LNCAP (cell line): Measurements from ENCODE around the gene TDRD3.

Source experiments
- TF ChIP-seq, protein P1 (sequence below): fragments of 450-650 bp; IDR thresholded peaks from 2 replicates; pipeline ENCODE4 v1.5.1; 2017; ENCODE audit warnings: mild to moderate bottlenecking

The TDRD3 gene

DNA sequence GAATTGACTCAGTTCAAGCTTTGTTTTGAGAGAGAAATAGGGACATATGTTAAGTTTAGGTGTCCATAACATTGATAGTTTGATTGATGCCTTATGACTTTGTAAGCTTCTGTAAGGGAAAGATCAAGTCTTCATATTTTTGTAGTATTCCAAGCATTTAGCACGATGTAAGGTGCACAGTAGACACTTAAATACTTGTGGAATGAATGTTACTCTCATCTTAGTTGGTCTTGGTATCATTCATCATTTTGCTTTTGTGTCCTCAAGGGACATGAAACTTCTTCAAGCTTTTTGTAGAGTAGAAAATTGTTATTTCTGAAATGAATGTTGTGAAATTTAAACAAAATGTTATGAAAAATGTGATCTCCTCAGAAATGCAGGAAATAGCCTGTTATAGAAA lies 10.1 kb downstream of the TDRD3 start:
- TF ChIP-seq, protein P1, sequence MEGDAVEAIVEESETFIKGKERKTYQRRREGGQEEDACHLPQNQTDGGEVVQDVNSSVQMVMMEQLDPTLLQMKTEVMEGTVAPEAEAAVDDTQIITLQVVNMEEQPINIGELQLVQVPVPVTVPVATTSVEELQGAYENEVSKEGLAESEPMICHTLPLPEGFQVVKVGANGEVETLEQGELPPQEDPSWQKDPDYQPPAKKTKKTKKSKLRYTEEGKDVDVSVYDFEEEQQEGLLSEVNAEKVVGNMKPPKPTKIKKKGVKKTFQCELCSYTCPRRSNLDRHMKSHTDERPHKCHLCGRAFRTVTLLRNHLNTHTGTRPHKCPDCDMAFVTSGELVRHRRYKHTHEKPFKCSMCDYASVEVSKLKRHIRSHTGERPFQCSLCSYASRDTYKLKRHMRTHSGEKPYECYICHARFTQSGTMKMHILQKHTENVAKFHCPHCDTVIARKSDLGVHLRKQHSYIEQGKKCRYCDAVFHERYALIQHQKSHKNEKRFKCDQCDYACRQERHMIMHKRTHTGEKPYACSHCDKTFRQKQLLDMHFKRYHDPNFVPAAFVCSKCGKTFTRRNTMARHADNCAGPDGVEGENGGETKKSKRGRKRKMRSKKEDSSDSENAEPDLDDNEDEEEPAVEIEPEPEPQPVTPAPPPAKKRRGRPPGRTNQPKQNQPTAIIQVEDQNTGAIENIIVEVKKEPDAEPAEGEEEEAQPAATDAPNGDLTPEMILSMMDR = no peak

DNA sequence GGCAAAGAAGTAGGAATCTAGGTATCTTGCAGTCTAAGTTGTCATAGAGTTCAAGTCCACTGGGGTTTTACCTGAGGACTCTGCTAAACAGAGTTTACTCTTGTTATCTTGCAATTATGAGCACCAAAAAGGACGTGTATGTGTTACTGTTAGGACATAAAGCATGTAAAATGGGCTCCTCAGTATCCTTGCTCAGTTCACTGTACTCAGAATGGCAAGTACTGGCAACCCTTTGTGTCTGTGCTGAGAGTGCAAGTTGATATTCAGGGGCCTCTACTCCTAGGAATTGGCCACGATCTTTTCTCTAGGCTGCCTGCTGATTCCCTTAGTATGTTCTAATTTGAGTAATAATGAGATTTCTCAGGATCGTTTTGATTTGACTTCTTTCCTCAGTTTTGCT lies 13.3 kb downstream of the TDRD3 start:
- TF ChIP-seq, protein P1 = no peak

DNA sequence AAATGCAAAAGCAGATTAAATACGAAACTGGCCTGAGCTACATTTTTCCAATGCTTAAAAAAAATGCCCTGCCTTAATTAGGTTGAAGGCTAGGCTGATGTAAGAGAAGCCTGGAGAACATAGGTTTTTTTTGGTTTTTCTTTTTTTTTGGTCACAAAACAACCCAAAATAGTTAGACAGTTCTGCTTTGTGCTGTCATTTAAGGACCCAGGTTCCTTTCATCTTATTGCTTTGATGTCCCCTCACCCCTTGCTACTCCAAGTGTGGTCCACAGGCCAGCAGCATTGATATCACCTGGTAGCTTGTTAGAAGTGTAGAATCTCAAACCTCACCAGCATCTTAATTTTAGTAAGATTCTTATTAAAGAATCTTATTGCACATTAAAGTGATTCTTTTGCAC lies 14.4 kb downstream of the TDRD3 start:
- TF ChIP-seq, protein P1 = no peak

DNA sequence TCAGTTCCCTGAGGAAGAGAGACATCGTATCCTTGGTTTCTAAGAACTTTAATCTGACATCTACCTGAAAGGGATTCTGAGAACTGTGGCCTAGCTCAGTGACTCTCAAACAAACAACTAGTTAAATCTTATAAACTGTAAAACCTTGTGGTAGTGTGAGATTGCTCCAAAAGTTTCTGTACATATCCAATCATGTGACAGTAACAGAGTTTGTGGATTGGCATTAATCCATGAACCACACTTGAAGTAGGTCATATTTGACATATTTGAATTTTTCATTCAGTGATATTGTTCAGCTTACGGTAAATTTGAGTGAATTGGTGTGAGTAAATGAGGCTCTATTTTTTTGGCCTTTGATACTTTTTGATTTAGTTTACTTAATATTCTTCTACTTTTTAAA lies 15.0 kb downstream of the TDRD3 start:
- TF ChIP-seq, protein P1 = no peak

DNA sequence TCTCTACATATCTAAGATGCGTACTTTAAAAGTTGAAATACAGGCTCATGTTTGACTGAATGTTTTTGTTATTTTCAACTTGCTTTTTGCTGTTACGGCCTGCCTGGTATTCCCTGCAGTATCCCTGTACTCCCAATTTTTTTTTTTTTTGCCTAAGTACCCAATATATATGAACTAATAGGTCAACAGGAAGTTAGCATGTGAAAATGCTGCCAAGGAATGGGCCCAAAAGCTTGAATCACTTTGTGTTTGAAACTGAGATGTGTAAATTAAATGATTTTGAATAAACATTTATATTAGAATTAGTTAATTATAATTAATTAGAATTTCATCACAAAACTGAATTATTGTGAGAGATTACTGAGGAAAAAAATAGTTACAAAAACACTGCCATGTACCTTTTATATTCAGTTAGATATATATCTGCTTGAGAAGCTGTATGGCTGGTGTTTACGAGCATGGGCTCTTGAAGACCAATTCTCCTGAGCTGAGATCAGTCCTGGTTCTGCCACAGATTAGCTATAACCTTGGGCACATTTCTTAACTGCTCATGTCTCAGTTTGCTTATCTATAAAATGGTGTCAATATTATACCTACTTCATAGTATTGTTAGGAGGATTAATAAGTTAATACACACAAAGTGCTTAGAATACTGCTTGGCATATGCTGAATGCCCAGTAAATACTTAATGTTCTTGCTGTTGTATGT lies 16.0 kb downstream of the TDRD3 start:
- TF ChIP-seq, protein P1 = no peak

DNA sequence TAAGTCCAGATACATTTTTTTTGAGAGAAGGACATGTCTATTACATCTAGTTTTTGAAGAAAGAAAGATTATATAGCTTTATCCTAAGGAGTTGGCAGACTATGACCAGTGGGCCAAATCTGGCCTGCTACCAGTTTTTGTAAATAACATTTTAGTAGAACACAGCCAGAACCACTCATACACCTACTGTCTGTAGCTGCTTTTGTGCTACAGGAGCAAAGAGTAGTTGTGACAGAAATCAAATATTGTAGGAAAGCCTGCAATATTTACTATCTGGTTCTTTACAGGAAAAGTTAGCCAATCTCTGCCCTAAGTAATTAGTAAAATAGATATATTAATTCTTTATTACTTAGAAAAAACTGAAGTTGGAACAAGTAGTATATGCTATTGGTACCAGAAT lies 17.2 kb downstream of the TDRD3 start:
- TF ChIP-seq, protein P1 = no peak

DNA sequence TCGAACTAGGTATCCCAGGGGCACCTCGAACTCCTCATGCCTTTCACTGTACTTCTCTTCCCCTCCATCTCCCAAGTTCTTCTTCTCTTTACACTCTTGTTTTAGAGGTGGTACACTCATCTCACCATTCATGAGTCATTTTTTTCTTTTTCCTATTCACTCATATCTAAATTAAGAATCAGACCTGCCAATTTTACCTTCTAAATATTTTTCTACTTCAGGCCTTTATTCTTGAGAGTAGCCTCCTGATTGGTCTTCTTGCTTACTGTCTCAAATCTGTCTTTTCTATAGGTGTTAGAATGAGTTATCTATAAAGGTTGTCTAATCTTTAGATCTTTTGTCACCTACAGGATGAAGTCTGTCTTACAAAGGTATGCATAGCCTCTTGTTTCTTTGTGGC lies 20.7 kb downstream of the TDRD3 start:
- TF ChIP-seq, protein P1 = no peak

DNA sequence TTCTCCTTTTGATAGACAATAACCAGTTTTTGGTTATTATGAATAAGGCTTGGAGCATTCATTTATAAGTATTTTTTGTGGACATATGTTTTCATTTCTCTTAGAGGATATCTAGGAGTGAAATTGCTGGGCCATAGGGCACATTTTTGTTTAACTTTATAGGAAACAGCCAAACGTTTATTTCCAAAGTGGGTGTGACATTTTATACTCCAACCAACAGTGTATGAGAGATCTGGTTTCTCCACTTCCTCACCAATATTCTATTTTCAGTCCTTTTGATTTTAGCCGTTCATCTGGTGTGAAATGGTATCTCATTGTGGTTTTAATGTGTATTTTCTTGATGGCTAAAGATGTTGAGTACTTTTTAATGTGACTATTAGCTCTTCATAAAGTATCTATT lies 21.9 kb downstream of the TDRD3 start:
- TF ChIP-seq, protein P1 = no peak
